Medulla oblongata (tissue), 1 donor: Measurements from ENCODE around the gene ARHGEF3.
"Not testable (repeated sequence)": the region's sequence is repeated elsewhere in the genome, so short reads cannot be mapped to it uniquely, and the experiment has no call there.

Experiments
- DNase-seq: peaks from one replicate; pipeline ENCODE4 v3.0.0-alpha.2; 2015; ENCODE audit errors: extremely low spot score

The ARHGEF3 gene

DNA sequence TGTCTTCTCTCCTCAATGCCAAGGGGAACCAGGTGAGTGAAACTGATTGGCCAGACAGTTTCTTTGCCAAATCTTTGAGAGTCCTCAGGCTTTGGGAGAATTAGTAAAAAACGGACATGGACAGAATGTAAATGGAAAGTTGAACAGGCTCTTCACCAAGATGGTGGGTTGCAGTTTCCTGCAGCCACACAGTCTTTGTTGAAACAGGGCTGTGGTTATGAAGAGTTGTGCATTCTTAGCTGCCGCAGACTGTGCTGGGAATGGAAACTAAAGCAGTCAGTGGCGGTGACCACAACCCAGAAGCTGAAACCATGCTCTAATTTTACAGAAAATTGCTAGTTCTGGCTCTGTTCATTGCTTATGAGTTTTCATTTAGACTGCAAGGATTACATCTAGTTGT is 76.6 kb downstream of the ARHGEF3 start:
- DNase-seq: no peak

DNA sequence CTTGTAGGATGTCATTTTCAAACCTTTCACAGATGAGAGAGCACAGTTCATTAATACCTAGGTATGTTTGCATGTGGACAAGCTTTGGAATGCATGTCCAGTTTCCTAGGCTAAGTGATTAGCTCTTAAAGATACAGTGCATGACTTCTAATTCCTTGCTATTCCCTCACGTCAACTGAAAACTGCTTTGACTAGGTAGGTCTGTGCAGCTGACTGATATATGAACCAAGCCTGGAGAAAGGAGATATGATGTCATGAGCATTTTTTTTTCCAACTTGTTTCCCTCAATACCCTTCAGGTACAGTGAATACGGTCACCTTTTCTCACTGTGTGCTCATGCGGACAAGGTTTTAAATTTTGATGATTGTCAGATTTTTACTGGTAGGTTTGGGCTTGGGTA is 77.1 kb downstream of the ARHGEF3 start:
- DNase-seq: no peak

DNA sequence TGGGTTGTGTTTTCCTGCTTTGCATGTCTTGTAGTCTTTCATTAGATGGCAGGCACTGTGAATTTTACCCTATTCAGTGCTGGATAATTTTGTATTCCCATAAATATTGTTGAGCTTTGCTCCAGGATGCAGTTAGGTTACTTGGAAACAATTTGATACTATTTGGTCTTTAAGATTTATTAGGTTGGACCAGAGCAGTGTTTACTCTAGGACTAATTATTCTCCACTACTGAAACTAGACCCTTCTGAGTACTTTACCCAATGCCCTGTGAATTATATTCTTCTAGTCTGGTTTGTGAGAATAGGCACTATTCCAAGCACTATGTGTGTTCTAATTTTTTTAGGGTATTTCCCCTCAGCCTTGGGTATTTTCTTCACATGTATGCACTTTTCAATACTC is 80.9 kb downstream of the ARHGEF3 start:
- no peak for DNase-seq

DNA sequence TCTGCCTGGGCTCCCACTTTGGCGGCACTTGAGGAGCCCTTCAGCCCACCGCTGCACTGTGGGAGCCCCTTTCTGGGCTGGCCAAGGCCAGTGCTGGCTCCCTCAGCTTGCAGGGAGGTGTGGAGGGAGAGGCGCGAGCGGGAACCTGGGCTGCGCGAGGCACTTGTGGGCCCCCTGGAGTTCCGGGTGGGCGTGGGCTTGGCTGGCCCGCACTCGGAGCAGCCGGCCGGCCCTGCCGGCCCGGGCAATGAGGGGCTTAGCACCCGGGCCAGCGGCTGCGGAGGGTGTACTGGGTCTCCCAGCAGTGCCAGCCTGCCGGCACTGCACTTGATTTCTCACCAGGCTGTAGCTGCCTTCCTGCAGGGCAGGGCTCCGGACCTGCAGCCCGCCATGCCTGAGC is 82.9 kb downstream of the ARHGEF3 start:
- DNase-seq: not testable (repeated sequence)

DNA sequence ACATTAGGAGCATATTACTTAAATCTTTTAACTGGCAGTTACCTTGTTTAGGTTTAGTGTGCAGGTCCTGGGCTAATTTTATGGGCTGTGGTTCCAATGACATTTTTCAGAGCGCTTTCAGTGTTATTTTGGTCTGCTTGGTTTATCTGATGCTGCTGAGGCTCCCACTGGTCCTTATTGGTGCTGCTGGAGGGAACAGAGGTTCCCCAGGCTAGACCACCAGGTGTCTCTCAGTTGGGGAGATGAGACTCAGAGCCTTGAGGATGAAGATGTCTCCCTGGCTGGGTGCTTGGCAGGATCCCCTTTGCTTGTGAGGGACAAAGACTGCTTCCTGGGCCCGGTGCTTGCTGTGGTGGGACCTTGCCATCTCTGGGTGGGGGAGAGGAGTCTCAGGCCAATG is 90.4 kb downstream of the ARHGEF3 start:
- no peak for DNase-seq

DNA sequence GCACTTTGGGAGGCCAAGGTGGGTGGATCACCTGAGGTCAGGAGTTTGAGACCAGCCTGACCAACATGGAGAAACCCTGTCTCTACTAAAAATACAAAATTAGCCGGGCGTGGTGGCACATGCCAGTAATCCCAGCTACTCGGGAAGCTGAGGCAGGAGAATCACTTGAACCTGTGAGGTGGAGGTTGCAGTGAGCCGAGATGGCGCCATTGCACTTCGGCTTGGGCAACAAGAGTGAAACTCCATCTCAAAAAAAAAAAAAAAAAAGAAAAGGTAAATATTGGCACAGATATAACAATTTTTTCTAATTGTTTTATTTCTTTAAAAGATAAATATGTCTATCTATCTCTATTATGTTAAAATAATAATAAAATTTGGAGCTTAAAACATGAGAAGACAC is 94.3 kb downstream of the ARHGEF3 start:
- not testable (repeated sequence) for DNase-seq

DNA sequence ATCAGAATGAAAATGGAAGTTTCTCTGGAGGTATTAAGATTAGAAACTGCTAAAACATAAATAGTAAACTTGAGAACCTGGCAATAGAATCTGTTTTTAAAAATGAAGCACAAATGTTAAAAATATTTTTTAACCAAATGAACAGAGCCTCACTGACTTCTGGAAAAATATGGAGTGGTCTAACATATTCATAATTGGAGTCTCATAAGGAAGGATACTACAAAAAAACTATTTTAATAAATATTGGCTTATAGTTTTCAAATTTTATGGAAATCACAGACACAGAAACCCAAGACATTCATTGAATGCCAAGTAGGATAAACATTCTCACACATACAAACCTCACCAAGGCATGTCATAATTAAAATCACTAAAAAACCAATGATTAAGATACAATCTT is 95.1 kb downstream of the ARHGEF3 start:
- no peak for DNase-seq

DNA sequence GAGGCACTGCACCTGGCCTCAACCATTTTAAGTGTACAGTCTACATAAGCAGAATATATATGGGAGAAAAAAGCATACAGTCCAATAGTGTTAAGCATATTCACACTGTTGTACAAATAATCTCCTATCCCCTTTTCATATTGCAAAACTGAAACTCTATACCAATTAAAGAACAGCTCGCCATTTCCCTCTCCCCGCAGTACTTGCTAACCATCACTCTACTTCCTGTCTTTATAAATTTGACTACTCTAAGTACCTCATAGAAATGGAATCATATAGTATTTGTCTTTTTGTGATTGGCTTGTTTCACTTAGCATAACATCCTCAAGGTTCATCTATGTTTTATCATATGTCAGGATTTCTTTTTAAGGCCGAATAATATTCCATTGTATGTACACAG is 97.0 kb downstream of the ARHGEF3 start:
- no peak for DNase-seq

DNA sequence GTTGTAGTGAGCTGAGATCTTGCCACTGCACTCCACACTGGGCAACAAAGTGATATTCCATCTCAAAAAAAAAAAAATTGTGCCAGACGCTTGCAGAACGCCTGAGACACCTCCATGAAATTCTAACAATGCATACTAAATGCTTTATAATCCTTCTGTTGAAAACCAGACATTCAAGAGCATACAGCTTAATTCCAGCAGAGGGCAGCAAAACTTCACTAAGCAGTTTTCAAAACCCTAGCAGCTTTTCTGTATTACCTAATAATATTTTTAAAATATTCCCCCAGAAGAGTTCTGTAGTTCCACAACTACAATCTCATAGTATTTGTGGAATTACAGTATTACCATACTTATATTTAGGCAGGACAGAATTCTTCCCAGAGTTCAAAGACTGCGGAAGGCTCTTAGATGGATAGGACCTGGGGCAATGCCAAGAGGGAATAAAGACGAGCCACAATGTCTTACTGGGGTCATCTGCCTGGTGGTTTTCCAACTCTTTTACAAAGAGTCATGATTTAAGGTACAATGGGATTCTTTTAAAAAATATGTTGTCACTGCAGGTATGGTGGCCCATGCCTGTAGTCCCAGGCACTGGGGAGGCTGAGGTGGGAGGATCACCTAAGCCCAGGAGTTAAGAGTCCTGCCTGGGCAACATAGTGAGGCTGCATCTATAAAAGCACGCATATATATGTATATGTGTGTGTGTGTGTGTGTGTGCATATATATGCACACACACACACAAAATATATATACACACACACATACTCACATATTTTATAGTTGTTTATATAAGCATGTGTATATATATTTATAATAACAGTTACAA is 99.0 kb downstream of the ARHGEF3 start:
- DNase-seq: peak; percentile 88

DNA sequence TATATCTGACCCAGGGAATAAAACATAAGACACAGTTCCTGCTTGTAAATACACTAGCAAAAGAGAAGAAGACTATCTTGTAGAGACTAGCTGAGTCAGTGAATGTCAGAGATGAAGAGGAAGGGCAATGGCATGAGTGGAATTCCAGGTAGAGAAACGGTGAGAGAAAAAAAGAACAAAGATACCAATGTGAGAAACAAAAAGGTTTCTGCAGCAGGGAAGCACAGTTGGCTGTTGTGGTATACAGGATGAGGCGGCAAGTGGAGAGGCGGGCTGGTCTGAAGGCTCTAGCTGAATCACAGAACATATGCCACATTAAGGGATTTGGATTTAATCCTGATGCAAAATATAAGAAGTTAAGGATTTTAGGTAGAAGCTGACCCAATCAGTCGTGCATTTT is 101.6 kb downstream of the ARHGEF3 start:
- DNase-seq: no peak

DNA sequence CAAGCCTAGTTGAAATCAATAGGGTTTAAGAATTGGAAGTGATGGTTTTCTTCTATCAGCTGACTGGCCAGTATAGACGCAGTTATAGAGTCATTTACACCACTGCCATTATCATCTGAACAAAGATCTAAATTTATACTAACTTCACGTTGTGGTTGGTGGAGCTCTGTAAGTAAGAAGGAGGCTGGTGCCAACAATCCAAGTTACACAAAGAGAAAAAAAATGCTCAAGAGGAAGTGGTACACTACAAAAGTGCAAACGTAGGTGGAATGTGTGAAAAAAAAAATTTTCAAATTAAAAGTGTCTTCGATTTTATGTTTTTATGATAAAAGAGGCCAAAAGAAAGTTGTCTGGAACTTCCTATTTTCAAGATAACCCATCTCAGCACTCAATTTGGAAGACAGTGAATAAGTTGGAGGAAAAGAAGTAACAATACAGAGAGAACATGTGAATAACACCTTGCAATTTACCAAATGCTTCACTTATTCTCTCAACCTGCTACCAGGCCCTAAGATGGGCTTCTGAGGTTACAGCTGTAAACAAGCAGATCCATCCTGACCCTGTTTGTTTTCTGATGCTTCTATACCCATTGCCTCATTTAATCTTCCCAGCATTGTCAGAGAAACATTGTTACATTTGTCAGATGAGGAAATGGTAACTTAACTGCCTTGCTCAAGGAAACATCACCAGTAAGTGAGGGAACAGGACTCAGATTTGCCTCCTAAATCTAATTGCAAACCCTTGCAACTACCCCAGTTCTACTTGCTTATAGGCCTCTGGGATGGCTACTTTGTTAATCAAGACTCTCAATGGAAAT is 106.7 kb downstream of the ARHGEF3 start:
- DNase-seq: no peak

DNA sequence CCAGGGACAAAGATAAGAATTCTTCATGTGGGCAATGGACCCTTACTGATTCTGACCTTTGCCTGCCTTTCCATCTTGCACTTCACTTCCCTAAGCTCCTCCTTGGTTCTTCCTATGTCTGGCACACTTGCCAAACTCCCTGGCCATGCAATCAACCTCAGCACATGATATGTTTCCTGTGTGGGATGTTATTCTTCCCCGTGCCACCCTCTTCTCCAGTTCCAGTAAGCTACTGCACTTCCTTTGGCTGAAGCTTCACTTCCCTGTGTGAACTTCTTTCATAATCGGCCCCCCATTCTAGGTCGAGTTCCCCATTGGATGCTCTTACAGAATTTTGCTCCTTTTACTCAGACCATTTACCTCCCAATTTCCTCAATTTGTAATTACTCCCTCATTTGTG is 108.0 kb downstream of the ARHGEF3 start:
- peak; percentile 34 for DNase-seq

DNA sequence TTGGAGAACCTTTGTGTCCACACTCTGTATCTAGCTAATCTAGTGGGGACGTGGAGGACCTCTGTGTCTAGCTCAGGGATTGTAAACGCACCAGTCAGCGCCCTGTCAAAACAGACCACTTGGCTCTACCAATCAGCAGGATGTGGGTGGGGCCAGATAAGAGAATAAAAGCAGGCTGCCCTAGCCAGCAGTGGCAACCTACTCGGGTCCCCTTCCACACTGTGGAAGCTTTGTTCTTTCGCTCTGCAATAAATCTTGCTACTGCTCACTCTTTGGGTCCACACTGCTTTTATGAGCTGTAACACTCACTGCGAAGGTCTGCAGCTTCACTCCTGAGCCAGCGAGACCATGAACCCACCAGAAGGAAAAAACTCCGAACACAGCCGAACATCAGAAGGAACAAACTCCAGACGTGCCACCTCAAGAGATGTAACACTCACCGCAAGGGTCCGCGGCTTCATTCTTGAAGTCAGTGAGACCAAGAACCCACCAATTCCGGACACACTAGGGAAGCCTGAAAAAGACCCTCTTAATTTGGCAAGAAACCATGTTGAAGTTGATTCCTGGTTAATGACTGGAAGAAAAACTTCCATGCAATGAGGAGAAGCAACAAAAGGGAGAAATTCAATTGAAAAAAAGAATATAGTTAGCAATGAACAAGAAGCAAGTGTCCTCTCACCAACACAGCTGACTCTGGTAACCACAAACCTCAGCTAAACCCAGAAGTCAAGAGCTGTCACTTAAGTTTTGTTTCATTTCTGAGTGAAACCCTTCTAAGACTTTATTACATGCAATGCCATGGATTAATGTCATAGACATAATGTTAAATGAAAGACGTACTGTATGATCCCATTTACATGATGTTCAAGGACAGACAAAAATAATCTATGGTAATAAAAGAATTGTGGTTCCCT is 109.0 kb downstream of the ARHGEF3 start:
- DNase-seq: not testable (repeated sequence)

DNA sequence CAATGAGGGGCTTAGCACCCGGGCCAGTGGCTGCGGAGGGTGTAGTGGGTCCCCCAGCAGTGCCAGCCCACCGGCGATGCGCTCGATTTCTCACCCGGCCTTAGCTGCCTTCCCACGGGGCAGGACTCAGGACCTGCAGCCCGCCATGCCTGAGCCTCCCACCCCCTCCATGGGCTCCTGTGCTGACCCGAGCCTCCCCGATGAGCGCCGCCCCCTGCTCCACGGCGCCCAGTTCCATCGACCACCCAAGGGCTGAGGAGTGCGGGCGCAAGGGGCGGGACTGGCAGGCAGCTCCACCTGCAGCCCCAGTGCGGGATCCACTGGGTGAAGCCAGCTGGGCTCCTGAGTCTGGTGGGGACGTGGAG is 109.8 kb downstream of the ARHGEF3 start:
- not testable (repeated sequence) for DNase-seq

DNA sequence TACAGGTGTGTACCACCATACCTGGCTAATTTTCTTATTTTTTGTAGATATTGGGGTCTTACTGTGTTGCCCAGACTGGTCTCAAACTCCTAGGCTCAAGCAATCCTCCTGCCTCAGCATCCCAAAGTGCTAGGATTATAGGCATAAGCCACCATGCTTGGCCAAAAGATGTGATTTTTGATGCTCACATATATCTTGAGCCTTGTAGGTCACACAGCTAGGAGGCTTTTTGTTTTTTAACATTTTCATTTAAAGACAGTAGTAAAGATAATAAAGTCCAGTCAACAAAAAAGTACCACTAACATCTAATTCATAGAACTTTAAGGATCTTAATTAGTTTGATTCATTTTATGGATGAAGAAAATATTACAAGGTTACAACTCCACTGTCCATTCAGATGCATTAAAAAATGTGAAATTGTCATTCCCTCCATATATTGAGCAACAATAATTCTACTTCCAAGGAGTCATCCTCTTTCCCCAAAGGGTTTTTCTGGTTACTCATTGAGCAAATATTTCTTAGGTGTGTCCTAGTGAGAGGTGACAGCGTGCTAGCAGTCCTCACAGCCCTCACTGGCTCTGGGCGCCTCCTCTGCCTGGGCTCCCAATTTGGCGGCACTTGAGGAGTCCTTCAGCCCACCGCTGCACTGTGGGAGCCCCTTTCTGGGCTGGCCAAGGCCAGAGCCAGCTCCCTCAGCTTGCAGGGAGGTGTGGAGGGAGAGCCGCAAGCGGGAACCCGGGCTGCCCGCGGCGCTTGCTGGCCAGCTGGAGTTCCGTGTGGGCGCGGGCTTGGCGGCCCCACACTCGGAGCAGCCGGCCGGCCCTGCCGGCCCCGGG is 110.4 kb downstream of the ARHGEF3 start:
- no peak for DNase-seq

DNA sequence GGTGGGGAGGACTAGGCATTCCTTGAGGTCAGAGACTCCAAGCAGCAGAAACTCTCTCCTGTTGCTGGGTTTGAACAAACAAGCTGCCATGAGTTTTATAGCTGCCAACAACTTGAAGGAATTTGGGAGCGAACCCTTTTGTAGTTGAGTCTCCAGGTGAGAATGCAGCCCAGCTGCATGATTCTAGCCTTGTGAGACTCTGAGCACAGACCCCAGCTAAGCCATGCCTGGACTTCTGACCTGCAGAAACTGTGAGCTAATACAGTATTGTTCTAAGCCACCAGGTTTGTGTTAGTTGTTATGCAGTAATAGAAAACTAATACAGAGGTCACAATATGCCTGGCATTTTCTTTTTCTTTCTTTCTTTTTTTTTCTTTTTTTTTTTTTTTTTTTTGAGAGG is 112.4 kb downstream of the ARHGEF3 start:
- DNase-seq: no peak

DNA sequence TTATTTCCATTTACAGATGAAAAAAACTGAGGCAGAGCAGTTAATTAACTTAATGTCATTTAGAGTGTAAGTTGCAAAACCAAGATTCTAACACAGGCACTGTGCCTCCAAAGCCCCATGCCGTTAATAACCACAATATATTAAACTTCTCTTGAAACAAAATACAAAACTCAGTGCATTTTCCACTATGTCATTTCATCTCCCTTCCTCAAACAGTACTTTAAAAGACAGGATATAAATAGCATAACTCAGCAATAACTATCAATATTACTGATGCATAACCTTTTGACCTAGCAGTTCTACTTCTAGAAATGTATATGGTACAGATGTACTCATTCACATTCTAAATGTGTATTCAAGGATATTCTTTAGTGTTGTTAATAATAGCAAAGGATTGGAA is 113.6 kb downstream of the ARHGEF3 start:
- no peak for DNase-seq

DNA sequence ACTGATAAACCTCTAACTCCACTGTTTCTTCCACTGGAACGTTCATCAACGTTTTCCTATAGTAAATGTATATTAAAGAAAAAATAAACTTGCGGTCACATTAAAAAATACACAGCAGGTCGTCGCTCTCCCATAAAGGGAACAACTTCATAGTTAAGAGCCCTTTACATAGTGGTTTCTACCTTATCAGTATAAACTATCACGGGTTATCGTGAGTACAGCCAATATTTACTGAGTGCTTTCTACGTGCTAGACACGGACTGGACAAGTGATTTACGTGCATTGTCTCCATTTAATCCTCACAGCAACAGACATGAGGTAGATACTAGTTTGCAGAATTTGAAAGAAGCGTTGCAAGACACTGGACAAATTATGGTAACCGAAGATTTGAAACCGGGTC is 117.7 kb downstream of the ARHGEF3 start:
- no peak for DNase-seq

DNA sequence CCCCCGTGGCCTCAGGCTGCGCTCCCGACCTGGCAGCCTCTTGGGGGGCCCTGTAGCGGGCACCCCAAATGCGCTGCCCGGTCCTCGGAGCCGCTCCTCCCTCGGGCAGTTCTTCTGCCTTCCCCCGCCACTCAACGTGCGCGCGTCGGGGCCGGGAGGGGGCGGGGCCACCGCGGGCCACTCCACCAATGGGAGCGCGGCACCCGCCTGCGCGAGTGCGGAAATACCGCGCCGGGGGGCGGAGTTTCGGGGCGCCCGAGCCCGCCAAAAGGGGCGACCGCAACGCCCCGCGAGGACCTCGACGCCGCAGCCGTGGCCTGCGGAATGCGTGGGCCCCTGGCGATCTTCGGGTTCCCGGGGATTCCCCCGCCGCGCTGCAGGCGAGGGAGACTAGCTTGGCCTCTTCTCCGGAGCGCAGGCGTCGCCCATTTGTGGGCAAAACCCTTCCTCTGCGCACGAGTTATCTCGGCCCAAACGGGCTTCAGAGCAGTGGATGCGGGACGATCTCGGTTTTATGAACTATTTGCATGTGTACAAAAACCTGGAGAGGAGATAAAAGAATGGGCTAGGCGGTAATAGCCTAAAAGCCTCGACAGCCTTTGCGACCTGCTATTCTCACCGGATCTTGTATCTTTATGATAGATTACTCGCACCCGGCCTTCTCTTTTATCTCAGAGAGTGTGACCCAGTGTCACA is 118.5 kb downstream of the ARHGEF3 start, which contains the start of gene TASOR:
TSS of gene TASOR (minus strand) at position 144 of the 696 bp plus-strand sequence. CDS start 259 bp downstream, outside the sequence.
- DNase-seq: peak; percentile 81

DNA sequence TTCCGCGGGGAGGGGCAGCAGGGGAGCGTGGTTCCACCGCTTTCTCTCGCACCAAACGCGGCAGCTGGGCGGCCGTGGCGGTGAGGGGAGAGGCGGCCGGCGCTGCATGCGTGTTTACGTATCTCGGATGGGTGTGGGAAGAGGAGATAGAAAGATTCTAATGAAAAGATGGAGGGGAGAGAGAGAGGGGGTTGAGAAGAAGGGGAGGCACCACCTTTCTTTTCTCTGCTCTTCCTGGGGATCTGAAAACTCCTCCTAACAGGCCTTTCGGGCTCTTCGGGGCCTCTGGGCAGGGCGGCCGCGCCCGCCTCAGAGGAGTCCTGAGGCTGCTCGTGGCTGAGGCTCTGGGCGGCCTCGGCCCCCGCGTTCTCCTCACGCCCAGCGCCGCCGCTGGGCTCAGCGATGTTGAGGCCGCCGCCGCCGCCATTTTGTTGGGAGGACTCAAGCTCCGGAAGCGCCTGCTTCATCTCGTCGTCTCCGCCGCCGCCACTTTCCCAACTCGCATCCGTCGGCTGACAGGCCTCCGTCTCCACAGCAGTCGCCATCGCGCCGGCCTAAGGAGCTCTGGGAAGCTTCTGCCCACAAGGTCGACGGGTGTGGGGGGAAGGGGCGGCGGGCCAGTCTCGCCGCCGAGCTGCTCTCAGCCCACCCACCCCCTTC is 119.2 kb downstream of the ARHGEF3 start:
- DNase-seq: peak; percentile 69
